T-cell (primary cell): Measurements from ENCODE around the gene PERM1. TPM values are rescaled to one million over a fixed set of nuclear protein-coding genes. Genes with fewer than 3 reads are reported as not detected.

Experiments used
- ATAC-seq, 4 experiments: fragments of 200-7000 bp in 3 of 4; fragments of 150-1000 bp in 1 of 4; cut with Tn5 transposase; replicated peaks in 1 of 4; 1 replicate in 3 of 4; 2 replicates in 1 of 4; pipeline ENCODE4 v1.10.0; 2021; ENCODE audit warnings: moderate library complexity in 3 of 4, mild to moderate bottlenecking in 2 of 4, moderate number of reproducible peaks in 1 of 4
- CTCF ChIA-PET, 2 donors: fragments of 300-600 bp; sonication (Branson Sonifier 250); formaldehyde crosslinking; loops; one replicate each; lab custom pipeline; 2022; ENCODE audit warnings: antibody characterized with exemption in 2 of 2; lab: Charles Lee
- POLR2A ChIA-PET, 2 donors: fragments of 300-600 bp; sonication (Branson Sonifier 250); formaldehyde crosslinking; loops; one replicate each; lab custom pipeline; 2022; ENCODE audit warnings: antibody characterized with exemption in 2 of 2; lab: Charles Lee
- DNase-seq, 35 experiments: peaks; one replicate each; pipeline versions ENCODE4 v3.0.0 to v3.0.0-alpha.2; 2013 to 2023
- H3K27ac ChIP-seq: one replicate; pipeline ENCODE4 v1.5.1; 2013; ENCODE audit warnings: low read length
- H3K27me3 ChIP-seq, 2 experiments: replicated peaks in 1 of 2; 1 replicate in 1 of 2; 2 replicates in 1 of 2; pipeline versions ENCODE4 v1.6.1 to v1.7.0; 2013; ENCODE audit warnings: low read length in 1 of 2, mixed read lengths in 1 of 2; ENCODE audit not compliant: control insufficient read depth in 2 of 2, insufficient read depth in 2 of 2; ENCODE audit errors: extremely low read depth in 1 of 2
- H3K36me3 ChIP-seq, 2 donors: 1 replicate in 1 of 2; 2 replicates in 1 of 2; pipeline versions ENCODE4 v1.6.1 to v1.7.0; 2013; ENCODE audit warnings: low read length in 1 of 2; ENCODE audit not compliant: control insufficient read depth in 2 of 2, insufficient read depth in 1 of 2; ENCODE audit errors: extremely low read depth in 1 of 2
- H3K4me1 ChIP-seq, 2 experiments: 1 replicate in 1 of 2; 2 replicates in 1 of 2; pipeline versions ENCODE4 v1.6.1 to v1.7.0; 2013; ENCODE audit warnings: low read length in 2 of 2, mixed read lengths in 1 of 2; ENCODE audit not compliant: insufficient read depth in 2 of 2, control insufficient read depth in 1 of 2; ENCODE audit errors: extremely low read depth in 1 of 2
- H3K4me3 ChIP-seq, 2 donors: 1 replicate in 1 of 2; 2 replicates in 1 of 2; pipeline versions ENCODE4 v1.5.1 to v1.7.0; 2013; ENCODE audit warnings: mild to moderate bottlenecking in 2 of 2, low read length in 1 of 2, moderate library complexity in 1 of 2; ENCODE audit not compliant: control insufficient read depth in 1 of 2; ENCODE audit errors: extremely low read depth in 1 of 2
- H3K9me3 ChIP-seq: 2 replicates; pipeline ENCODE4 v1.7.0; 2013
- H3K27ac Mint-ChIP-seq, 2 donors: one replicate each; pipeline ENCODE4 v1.8.0; 2020 to 2021; ENCODE audit warnings: mild to moderate bottlenecking in 2 of 2, mixed read lengths in 2 of 2
- H3K27me3 Mint-ChIP-seq, 2 donors: one replicate each; pipeline ENCODE4 v1.8.0; 2021 to 2022; ENCODE audit warnings: mixed read lengths in 2 of 2
- H3K36me3 Mint-ChIP-seq: one replicate; pipeline ENCODE4 v1.8.0; 2021; ENCODE audit warnings: mixed read lengths
- H3K4me1 Mint-ChIP-seq, 3 donors: one replicate each; pipeline ENCODE4 v1.8.0; 2020 to 2022; ENCODE audit warnings: mixed read lengths in 3 of 3, mild to moderate bottlenecking in 1 of 3
- H3K4me3 Mint-ChIP-seq, 3 donors: one replicate each; pipeline ENCODE4 v1.8.0; 2020 to 2022; ENCODE audit warnings: mild to moderate bottlenecking in 3 of 3, mixed read lengths in 3 of 3, moderate library complexity in 3 of 3
- H3K9me3 Mint-ChIP-seq, 3 donors: one replicate each; pipeline ENCODE4 v1.8.0; 2020 to 2022; ENCODE audit warnings: mixed read lengths in 3 of 3
- WGBS: methylation state at CpG from one replicate; pipeline ENCODE4 v1.1.5; 2013; ENCODE audit warnings: missing lambda C conversion rate; ENCODE audit not compliant: insufficient coverage; 5-methylcytosine and 5-hydroxymethylcytosine counted together
- total RNA-seq, 35 experiments: library from RNA in 6 of 35; stranded (reverse) in 6 of 35; fragments of 120-200 nt in 1 of 35; gene quantifications; one replicate each; pipeline versions ENCODE4 v1.2.1 to v1.2.4 and lab custom pipeline; 2013 to 2026

Gene PERM1
- total RNA-seq, 5 donors from 2014 or later (not counting 1 experiment from before 2014, with no cell fraction given): not detected

DNA sequence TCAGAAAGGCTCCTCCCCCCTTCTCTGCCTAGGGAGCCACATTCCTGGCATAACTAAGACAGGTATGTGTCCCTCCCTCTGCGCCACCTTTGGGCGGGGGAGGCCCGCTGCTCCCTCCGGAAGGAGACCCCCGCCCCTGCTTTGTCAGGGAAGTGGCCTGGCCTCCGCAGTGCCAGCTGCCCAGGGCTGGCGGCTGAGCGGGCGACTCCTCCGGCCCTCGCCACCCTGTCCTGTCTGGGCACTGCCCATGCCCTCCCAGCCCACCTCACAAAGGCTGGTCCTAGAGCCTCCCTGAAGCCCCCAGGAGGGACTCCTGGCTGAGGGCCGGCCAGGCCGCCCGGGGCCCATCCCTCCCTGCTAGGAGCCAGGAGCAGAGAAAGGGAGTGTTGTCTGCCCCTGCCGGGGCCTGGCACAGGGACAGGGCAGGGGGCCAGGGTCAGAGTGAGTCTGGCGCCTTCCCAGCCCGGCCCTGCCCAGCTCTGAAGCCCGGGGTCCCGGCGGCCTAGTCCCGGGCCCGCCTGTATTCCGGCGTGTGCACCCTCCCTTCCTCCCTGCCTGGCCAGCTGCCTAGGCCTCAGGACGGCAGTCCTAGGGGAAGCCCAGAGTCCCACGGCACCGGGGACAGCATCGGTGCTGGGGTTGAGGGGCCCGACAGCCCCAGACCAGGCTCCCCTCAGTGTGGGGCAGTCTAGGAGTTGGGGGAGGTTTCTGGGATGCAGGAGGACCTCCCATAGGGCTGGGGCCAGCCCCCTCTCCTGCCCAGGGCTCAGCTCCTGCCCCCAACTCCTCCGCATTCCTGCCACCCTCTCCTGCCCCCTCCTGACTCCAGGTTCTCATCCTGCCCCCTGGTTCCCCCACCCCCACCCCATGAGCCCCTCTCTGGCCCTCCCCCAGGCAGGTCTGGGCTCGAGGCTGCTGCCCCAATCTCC lies 43.1 kb upstream of the PERM1 start:
- DNase-seq (no peak), ATAC-seq (no peak)
- no peaks in the 10 kb centered on the region for H3K9me3 Mint-ChIP-seq
- no peaks in the 10 kb centered on the region for H3K9me3 ChIP-seq
- H3K4me1 ChIP-seq: peaks cover 0 to 23% of the 10 kb centered on the region in 2 experiments
- peaks cover 0 to 11% (median 2%) of the 10 kb centered on the region in 3 donors for H3K4me1 Mint-ChIP-seq
- H3K4me3 Mint-ChIP-seq: no peak overlapping the region
- WGBS: 98% methylated on average over 8 of the region's 31 CpGs
- H3K4me3 ChIP-seq: no peak overlapping the region
- H3K27ac ChIP-seq: no peak overlapping the region
- H3K27ac Mint-ChIP-seq: no peak overlapping the region
- no peaks in the 10 kb centered on the region for H3K36me3 ChIP-seq
- POLR2A ChIA-PET: no interaction called here
- H3K27me3 Mint-ChIP-seq: peaks cover 0 to 2% of the 10 kb centered on the region in 2 donors
- CTCF ChIA-PET: no interaction called here
- H3K36me3 Mint-ChIP-seq: no peaks in the 10 kb centered on the region
- H3K27me3 ChIP-seq: peaks cover 0 to 53% of the 10 kb centered on the region in 2 experiments

DNA sequence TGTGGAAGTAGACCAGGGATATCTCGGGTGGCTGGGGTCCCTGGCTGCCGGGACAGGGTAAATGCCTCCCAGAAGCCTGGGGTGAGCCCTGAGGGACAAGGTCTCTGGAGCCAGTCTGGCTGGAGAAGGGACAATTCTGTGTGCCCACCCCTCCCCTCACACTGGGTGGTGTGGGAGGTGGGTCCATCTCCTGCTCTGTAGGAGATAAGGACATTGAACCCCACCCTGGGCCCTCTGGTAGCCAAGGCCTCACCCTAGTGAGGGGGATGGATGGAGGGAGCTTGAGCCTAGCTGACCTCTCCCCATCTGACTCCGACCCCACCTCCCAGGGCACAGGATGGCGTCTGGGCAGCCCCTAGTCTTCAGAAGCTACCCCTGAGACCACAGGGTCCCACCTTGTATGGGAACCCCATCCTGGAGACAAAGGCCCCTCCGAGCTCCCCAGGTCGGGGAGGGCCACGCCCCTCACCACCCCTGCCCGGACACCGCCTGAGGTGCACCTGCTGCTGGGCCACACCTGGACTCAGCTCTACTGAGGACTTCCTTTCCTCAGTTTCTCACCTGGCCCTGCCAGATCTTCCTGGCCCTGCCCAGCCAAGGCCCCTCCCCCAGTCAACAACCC lies 42.4 kb upstream of the PERM1 start:
- Mint-ChIP-seq H3K36me3 (no peaks in the 10 kb centered on the region), H3K9me3 (no peaks in the 10 kb centered on the region), H3K27ac (no peak overlapping the region), H3K4me3 (no peak overlapping the region), H3K27me3 (peaks cover 0 to 2% of the 10 kb centered on the region in 2 donors), H3K4me1 (peaks cover 0 to 11% (median 2%) of the 10 kb centered on the region in 3 donors)
- Histone ChIP-seq H3K4me1 (peaks cover 0 to 23% of the 10 kb centered on the region in 2 experiments), H3K27me3 (peaks cover 0 to 53% of the 10 kb centered on the region in 2 experiments), H3K9me3 (no peaks in the 10 kb centered on the region), H3K36me3 (no peaks in the 10 kb centered on the region), H3K27ac (no peak overlapping the region), H3K4me3 (no peak overlapping the region)
- ATAC-seq (no peak), DNase-seq (no peak)
- POLR2A ChIA-PET: no interaction called here
- WGBS: 90% methylated on average over 5 of the region's 9 CpGs
- CTCF ChIA-PET: no interaction called here

DNA sequence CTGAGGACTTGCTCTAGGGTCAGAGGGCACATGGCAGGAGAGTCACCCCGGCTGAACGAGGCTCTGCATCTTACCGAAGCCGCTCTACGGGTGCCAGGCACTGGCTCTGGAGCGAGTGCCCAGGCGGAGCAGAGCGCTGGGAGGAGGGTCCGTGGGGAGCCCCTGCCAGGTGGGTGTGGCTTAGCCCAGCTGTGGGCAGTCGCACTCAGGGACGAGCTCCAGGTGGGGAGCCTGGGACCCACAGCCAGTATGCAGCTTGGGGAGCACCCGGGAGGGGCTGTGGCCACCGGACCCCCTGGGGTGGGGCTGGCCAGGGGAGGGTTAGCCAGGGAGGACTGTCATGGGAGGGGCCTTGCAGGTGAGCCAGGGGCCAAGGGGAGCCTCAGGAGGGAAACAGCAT lies 41.8 kb upstream of the PERM1 start:
- H3K27me3 Mint-ChIP-seq: peaks cover 0 to 2% of the 10 kb centered on the region in 2 donors
- DNase-seq (no peak), ATAC-seq (no peak)
- ChIA-PET CTCF (interaction anchor here in 1 of 2 donors (0.5 kb wide), 1 partner anchor 264 kb away, joined by 5 read pairs; no protein-coding TSS in a partner anchor), POLR2A (no interaction called here)
- peaks cover 0 to 15% (median 4%) of the 10 kb centered on the region in 3 donors for H3K4me1 Mint-ChIP-seq
- 69% methylated on average over 12 of the region's 13 CpGs for WGBS
- no peaks in the 10 kb centered on the region for H3K9me3 Mint-ChIP-seq
- Histone ChIP-seq H3K27ac (no peak overlapping the region), H3K4me1 (peaks cover 0 to 29% of the 10 kb centered on the region in 2 experiments), H3K9me3 (no peaks in the 10 kb centered on the region), H3K36me3 (no peaks in the 10 kb centered on the region), H3K4me3 (no peak overlapping the region), H3K27me3 (peaks cover 0 to 53% of the 10 kb centered on the region in 2 experiments)
- no peak overlapping the region for H3K27ac Mint-ChIP-seq
- H3K4me3 Mint-ChIP-seq: no peak overlapping the region
- H3K36me3 Mint-ChIP-seq: no peaks in the 10 kb centered on the region

DNA sequence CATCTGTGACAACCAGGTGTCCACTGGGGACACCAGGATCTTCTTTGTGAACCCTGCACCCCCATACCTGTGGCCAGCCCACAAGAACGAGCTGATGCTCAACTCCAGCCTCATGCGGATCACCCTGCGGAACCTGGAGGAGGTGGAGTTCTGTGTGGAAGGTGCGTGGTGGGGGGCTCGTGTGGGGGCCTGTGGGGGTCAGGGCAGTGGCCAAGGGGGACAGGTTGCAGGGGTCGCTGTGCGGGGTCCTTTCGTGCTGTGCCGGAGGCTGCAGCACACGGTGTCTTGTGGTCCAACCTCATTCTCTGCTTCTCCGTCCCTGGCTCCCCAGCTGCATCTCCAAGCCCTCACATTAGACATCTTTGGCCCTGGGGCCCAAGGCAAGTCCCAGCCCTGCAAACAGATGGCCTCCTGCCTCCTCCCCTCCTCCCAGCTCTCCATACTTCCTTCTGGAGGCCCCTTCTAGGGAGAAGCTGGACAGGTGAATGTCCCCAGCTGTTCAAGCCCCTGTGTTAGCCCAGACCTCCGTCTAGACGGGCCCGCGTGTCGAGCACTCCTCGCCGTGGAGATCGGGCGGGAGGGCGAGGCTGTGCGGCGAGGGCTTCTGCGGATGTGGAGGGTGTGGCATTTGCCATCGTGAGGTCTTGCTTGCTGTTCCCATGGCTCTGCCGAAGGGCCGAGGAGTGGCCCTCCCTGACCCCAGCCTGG lies 40.6 kb upstream of the PERM1 start:
- H3K27me3 Mint-ChIP-seq: peaks cover 0 to 2% of the 10 kb centered on the region in 2 donors
- Histone ChIP-seq H3K4me1 (peaks cover 0 to 31% of the 10 kb centered on the region in 2 experiments), H3K9me3 (no peaks in the 10 kb centered on the region), H3K4me3 (no peak overlapping the region), H3K27me3 (peaks cover 0 to 51% of the 10 kb centered on the region in 2 experiments), H3K36me3 (no peaks in the 10 kb centered on the region), H3K27ac (no peak overlapping the region)
- H3K9me3 Mint-ChIP-seq: no peaks in the 10 kb centered on the region
- ChIA-PET POLR2A (no interaction called here), CTCF (interaction anchor here in 1 of 2 donors (0.5 kb wide), 1 partner anchor 421 kb away, joined by 6 read pairs; no protein-coding TSS in a partner anchor)
- peak overlapping the region in 2 of 3 donors; percentile 13 to 37 for H3K4me3 Mint-ChIP-seq
- no peaks in the 10 kb centered on the region for H3K36me3 Mint-ChIP-seq
- WGBS: 80% methylated on average over 22 of the region's 27 CpGs
- DNase-seq: no peak
- ATAC-seq: no peak
- H3K27ac Mint-ChIP-seq: no peak overlapping the region
- peaks cover 0 to 16% (median 8%) of the 10 kb centered on the region in 3 donors for H3K4me1 Mint-ChIP-seq

DNA sequence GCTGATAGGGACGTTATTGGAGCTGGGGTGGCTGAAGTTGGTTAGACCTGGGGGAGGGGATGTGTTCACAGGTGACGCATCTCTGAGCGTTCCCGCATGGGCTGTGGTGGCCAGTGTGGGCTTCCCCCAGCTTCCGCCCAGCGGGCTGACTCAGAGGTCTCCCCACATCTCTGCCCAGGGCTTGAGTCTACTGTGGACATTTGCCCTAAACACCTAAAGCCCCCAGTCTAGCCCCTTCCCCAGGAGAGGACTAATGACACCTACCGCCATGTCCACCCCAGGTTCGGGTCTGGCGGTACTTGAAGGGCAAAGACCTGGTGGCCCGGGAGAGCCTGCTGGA lies 40.0 kb upstream of the PERM1 start:
- no peak for ATAC-seq
- CTCF ChIA-PET: no interaction called here
- Mint-ChIP-seq H3K36me3 (no peaks in the 10 kb centered on the region), H3K4me1 (peaks cover 4 to 21% (median 12%) of the 10 kb centered on the region in 3 donors), H3K27ac (no peak overlapping the region), H3K4me3 (peak overlapping the region in 1 of 3 donors; percentile 13), H3K9me3 (no peaks in the 10 kb centered on the region), H3K27me3 (no peaks in the 10 kb centered on the region)
- Histone ChIP-seq H3K9me3 (no peaks in the 10 kb centered on the region), H3K27ac (no peak overlapping the region), H3K27me3 (peaks cover 0 to 54% of the 10 kb centered on the region in 2 experiments), H3K36me3 (no peaks in the 10 kb centered on the region), H3K4me3 (no peak overlapping the region), H3K4me1 (peaks cover 0 to 35% of the 10 kb centered on the region in 2 experiments)
- POLR2A ChIA-PET: no interaction called here
- 89% methylated on average over 3 of the region's 10 CpGs for WGBS
- no peak for DNase-seq
